Right lobe of liver (tissue), 6 donors: ENCODE data around the gene TMIE. TPM values are rescaled to one million over a fixed set of nuclear protein-coding genes. Genes with fewer than 3 reads are reported as not detected.
A peak's percentile ranks its signal among the peaks of the same experiment; 100 is the strongest.

Experiments used
- ATAC-seq, 4 donors: fragments of 200-7000 bp; cut with Tn5 transposase; one replicate each; pipeline ENCODE4 v1.9.1; 2020; ENCODE audit warnings: mild to moderate bottlenecking in 4 of 4, moderate library complexity in 4 of 4
- DNase-seq, 3 donors: peaks; one replicate each; pipeline ENCODE4 v3.0.0-alpha.2; 2020
- H3K27ac ChIP-seq, 3 donors: fragments of 200-600 bp; one replicate each; pipeline ENCODE4 v1.8.0; 2022
- H3K27me3 ChIP-seq, 2 donors: fragments of 200-600 bp; one replicate each; pipeline ENCODE4 v1.8.0; 2022
- H3K36me3 ChIP-seq, 4 donors: fragments of 200-600 bp; sonication (generic) in 1 of 4; one replicate each; pipeline versions ENCODE4 v1.5.1 to v1.8.0; 2017 to 2022; ENCODE audit warnings: control low read depth in 1 of 4
- H3K4me1 ChIP-seq, 4 donors: fragments of 200-600 bp; sonication (generic) in 1 of 4; one replicate each; pipeline versions ENCODE4 v1.5.1 to v1.8.0; 2017 to 2022; ENCODE audit warnings: control low read depth in 1 of 4
- H3K4me3 ChIP-seq, 3 donors: fragments of 200-600 bp; one replicate each; pipeline ENCODE4 v1.8.0; 2022
- H3K9me3 ChIP-seq, 4 donors: fragments of 200-600 bp; sonication (generic) in 1 of 4; one replicate each; pipeline versions ENCODE4 v1.5.1 to v1.8.0; 2017 to 2022; ENCODE audit warnings: control low read depth in 1 of 4
- POLR2A ChIP-seq: fragments of 450-650 bp; IDR thresholded peaks from one replicate; pipeline ENCODE4 v1.6.1; 2017; ENCODE audit warnings: antibody characterized with exemption, mild to moderate bottlenecking
- WGBS: methylation state at CpG from one replicate; pipeline ENCODE4 v1.1.6; 2018; ENCODE audit warnings: low coverage, low lambda C conversion rate; ENCODE audit not compliant: insufficient coverage; ENCODE audit errors: missing lambda C conversion rate; 5-methylcytosine and 5-hydroxymethylcytosine counted together
- intact Hi-C, 2 donors: fragments of 100-400 bp; cut with DNase I; formaldehyde crosslinking; loops; one replicate each; pipeline versions ENCODE4 v1.11.2 to v1.14.1; 2022
- total RNA-seq, 6 experiments: library from RNA; depleted of rRNA in 2 of 6; stranded (reverse); fragments of >200 nt in 2 of 6; fragmentation: NEBNext Ultra II Directional in 3 of 6; extraction: Animal tissue kit (Norgen Biotek cat#: 25700) in 3 of 6; gene quantifications; one replicate each; pipeline versions ENCODE4 v1.1.0 to v1.2.4, GENCODE V29; 2016 to 2023
- TF ChIP-seq, protein P1 (sequence below), 4 donors: fragments of 200-600 bp in 3 of 4; fragments of 450-650 bp in 1 of 4; IDR thresholded peaks; one replicate each; pipeline versions ENCODE4 v1.5.1 to v1.8.0; 2016 to 2022; ENCODE audit warnings: antibody characterized with exemption in 4 of 4, mild to moderate bottlenecking in 2 of 4
- donor health status: DM: no; HTN: yes; CAD: no.
- donor health status: DM: no; HTN: no; CAD: no.
- donor health status: DM: no; HTN: no; CAD: no.
- donor health status: DM: no; HTN: yes; CAD: no.
- donor health status: DM: no; HTN: yes; CAD: no.

The TMIE gene
- total RNA-seq, 6 experiments from 2014 or later = 0.21 to 0.79 (median 0.34) TPM

DNA sequence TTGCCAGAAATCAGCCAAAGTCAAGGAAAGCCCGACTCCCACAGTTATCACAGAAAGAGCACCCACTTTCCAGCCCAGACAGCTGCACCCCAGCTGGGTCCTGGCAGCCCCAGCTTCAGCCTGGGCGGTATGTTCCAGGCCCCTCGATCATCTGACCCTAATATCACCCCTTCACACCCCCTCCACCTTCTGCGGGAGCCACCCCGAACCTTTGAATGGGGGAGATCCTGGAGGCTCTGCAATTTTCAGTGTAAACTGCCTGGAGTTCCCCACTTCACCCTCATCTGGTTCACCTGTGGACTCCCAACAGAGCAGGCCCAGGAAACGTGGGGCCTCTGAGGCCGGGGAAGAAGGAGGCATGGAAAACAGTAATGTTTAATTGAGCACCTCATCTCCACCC lies 10.6 kb downstream of the TMIE start:
- Histone ChIP-seq H3K27ac (no peak overlapping the region), H3K9me3 (no peaks in the 10 kb centered on the region), H3K27me3 (no peaks in the 10 kb centered on the region), H3K4me3 (no peak overlapping the region), H3K36me3 (no peaks in the 10 kb centered on the region), H3K4me1 (no peaks in the 10 kb centered on the region)
- WGBS = no CpG with 5 or more reads among the region's 7 CpGs
- TF ChIP-seq, protein P1, sequence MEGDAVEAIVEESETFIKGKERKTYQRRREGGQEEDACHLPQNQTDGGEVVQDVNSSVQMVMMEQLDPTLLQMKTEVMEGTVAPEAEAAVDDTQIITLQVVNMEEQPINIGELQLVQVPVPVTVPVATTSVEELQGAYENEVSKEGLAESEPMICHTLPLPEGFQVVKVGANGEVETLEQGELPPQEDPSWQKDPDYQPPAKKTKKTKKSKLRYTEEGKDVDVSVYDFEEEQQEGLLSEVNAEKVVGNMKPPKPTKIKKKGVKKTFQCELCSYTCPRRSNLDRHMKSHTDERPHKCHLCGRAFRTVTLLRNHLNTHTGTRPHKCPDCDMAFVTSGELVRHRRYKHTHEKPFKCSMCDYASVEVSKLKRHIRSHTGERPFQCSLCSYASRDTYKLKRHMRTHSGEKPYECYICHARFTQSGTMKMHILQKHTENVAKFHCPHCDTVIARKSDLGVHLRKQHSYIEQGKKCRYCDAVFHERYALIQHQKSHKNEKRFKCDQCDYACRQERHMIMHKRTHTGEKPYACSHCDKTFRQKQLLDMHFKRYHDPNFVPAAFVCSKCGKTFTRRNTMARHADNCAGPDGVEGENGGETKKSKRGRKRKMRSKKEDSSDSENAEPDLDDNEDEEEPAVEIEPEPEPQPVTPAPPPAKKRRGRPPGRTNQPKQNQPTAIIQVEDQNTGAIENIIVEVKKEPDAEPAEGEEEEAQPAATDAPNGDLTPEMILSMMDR (IDR thresholded peaks at IDR 0.05) = no peak
- no peak for TF ChIP-seq POLR2A
- DNase-seq = peak in 1 of 3 donors; percentile 14
- intact Hi-C loops = loop anchor here in 1 of 2 donors (5.0 kb wide), 1 partner anchor 191 kb away; no protein-coding TSS in a partner anchor
- no peak for ATAC-seq

DNA sequence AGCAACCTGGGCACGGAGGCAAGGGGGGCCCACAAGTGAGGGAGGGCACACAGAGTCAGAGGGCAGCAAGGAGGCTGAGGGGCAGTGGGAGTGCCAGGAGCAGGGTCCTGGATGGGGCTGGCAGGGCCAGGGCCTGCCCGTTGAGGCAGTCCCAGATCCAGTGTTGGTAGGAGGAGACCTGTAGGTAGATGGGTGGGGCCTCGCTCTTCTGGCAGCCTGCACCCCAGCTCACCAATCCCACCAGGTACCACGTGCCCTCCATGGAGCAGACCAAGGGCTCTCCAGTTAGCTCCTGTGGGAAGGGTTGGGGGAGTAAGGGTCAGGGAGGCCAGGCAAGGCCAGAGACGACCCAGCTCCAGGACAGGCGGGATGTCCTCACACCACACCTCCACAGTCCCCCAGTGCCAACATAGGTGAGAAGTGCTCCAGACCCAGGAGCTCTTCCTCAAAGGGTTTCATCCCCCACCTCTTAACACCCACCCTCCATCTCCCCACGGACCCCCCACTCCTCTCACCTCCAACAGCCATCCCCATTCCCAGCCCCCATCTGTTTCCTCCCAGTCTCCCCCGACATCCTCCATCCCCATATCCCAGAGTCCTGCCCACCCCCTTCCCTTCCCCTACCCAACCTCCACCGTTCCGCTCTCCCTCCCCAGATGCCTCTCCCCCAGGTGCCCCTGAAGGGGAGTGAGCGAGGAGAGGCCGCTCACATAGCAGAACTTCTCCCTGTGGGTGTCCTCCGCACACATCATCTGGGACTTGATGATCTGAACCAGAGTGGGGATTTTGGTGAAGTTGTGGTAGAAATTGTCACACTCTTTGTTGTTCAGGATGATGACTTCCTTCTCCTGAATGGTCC lies 11.2 kb downstream of the TMIE start:
- Histone ChIP-seq H3K9me3 (no peaks in the 10 kb centered on the region), H3K27me3 (no peaks in the 10 kb centered on the region), H3K27ac (no peak overlapping the region), H3K36me3 (no peaks in the 10 kb centered on the region), H3K4me1 (no peaks in the 10 kb centered on the region), H3K4me3 (no peak overlapping the region)
- 81% methylated on average over 9 of the region's 13 CpGs for WGBS
- intact Hi-C loops = loop anchor here in 1 of 2 donors (5.0 kb wide), 1 partner anchor 190 kb away; no protein-coding TSS in a partner anchor
- DNase-seq (peak in 2 of 3 donors; percentile 33 to 38), ATAC-seq (no peak)
- no peak for TF ChIP-seq POLR2A
- TF ChIP-seq, protein P1 (IDR thresholded peaks at IDR 0.05) = no peak

DNA sequence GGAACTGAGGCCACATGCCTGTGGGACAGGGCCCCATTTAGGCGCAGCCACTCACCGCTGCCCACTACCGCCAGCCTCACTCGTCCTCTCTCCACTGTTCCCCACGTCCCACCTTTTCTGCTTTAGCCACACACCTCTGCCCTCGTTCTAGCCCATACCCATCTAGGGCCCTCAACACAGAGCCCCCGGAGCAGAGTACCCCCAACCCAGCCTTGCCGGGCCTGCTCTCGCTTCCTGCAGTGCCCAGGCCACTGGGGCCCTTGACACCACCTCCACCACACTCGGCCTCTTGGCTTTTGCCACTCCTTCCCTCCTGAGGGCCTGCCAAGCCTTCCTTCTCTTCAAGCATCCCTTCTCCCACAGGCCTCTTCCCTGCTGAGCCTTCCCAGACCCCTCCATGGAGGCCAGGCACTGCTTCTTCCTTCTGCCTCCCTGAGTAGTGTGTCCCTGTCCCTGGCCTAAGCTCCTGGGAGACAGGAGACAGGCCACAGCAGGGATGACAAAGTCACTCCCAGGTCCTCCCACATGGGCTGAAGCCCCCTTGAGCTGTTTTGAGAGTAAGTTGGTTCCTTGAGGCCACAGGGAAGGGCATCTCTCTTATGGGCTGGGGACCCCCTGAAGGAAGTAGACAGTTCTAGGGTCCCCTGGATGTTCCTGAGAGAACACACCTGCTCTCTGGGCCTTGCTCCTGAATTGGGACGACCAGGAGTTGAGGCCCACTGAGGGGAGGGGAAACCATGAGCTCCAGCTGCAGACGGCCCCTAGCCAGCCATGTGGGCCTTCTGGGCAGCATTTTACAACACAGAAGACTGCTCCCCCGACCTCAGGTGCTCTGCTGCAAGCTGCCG lies 12.1 kb downstream of the TMIE start:
- H3K9me3 ChIP-seq = no peaks in the 10 kb centered on the region
- H3K27me3 ChIP-seq = no peaks in the 10 kb centered on the region
- H3K4me1 ChIP-seq = no peaks in the 10 kb centered on the region
- H3K36me3 ChIP-seq = no peaks in the 10 kb centered on the region
- WGBS = 66% methylated on average over 7 of the region's 14 CpGs
- intact Hi-C loops = loop anchor here in 1 of 2 donors (5.0 kb wide), 1 partner anchor 189 kb away; no protein-coding TSS in a partner anchor
- DNase-seq = peak in 2 of 3 donors; percentile 28 to 40
- ATAC-seq = no peak
- H3K4me3 ChIP-seq = no peak overlapping the region
- TF ChIP-seq, protein P1 (IDR thresholded peaks at IDR 0.05) = no peak
- no peak for TF ChIP-seq POLR2A
- no peak overlapping the region for H3K27ac ChIP-seq

DNA sequence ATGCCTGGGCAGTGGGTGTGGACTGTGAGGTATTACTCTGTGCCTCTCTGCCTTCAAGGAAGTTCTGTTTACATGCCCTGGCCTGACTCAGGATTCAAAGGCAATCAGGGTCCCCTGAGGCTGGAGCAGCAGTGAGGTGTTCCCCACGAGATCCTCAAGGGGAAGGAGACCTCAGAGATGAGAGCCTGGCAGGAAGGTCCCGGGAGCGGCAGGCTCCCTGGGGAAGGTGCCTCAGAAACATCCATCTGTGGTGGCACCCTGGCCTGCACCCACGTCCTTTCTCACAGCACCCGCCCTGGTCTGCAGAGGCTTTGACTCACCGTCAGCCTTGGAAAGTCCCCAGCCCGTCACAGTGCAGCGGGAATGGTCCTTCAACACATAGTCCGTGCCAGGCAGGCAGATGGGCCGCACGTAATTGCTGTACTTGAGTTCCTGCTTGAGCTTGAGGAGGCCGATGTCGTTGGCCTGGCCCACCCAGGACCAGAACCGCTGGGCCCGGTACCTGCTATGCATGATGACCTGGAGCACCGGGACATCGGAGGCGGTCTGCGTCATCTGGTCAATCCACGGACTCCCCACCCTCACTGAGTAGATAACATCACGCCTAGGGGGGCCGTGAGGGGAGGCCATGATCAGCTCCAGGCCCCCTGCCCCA lies 12.8 kb downstream of the TMIE start:
- Histone ChIP-seq H3K27me3 (no peaks in the 10 kb centered on the region), H3K27ac (no peak overlapping the region), H3K36me3 (no peaks in the 10 kb centered on the region), H3K4me1 (no peaks in the 10 kb centered on the region), H3K4me3 (no peak overlapping the region), H3K9me3 (no peaks in the 10 kb centered on the region)
- WGBS = no CpG with 5 or more reads among the region's 22 CpGs
- TF ChIP-seq POLR2A = no peak
- TF ChIP-seq, protein P1 (IDR thresholded peaks at IDR 0.05) = no peak
- ATAC-seq = no peak
- DNase-seq = peak in 2 of 3 donors; percentile 35 to 40
- intact Hi-C loops = loop anchor here in 1 of 2 donors (5.0 kb wide), 1 partner anchor 188 kb away; no protein-coding TSS in a partner anchor
